ENCODE results near the gene FGD3.

Gene FGD3

GRCh38 chr9:93052791-93053540, 105.6 kb downstream of the FGD3 start:
- DNase-seq (ENCODE audit: low read depth), result no peak

- no peak for DNase-seq (ENCODE audit: low read depth)
These were observed 106.5 kb downstream of the FGD3 start for GRCh38 chr9:93053781-93054331.

GRCh38 chr9:93054758-93055704, 107.7 kb downstream of the FGD3 start:
- DNase-seq (ENCODE audit: low read depth), result no peak

- no peak for DNase-seq (ENCODE audit: low read depth)
These were observed 109.8 kb downstream of the FGD3 start for GRCh38 chr9:93057042-93057702.

GRCh38 chr9:93057703-93058354, 110.5 kb downstream of the FGD3 start:
- DNase-seq (ENCODE audit: low read depth), result no peak

- DNase-seq (ENCODE audit: low read depth), result peak; percentile 58
These were observed 111.2 kb downstream of the FGD3 start, which contains the start of gene SUSD3 for GRCh38 chr9:93058355-93059010. SUSD3 (plus strand) TSS chr9:93058701; CDS start chr9:93058743, 42 bp downstream.

- no peak for DNase-seq (ENCODE audit: low read depth)
These were observed 111.8 kb downstream of the FGD3 start for GRCh38 chr9:93059011-93059714.

- no peak for DNase-seq (ENCODE audit: low read depth)
These were observed 112.6 kb downstream of the FGD3 start for GRCh38 chr9:93059715-93060578.

- no peak for DNase-seq (ENCODE audit: low read depth)
These were observed 113.5 kb downstream of the FGD3 start for GRCh38 chr9:93060746-93061259.

GRCh38 chr9:93061260-93061751, 114.0 kb downstream of the FGD3 start:
- DNase-seq (ENCODE audit: low read depth), result no peak

- no peak for DNase-seq (ENCODE audit: low read depth)
These were observed 114.8 kb downstream of the FGD3 start for GRCh38 chr9:93061791-93062763.

- peak; percentile 85 for DNase-seq (ENCODE audit: low read depth)
These were observed 117.2 kb downstream of the FGD3 start for GRCh38 chr9:93064392-93065134.

GRCh38 chr9:93065135-93065720, 117.9 kb downstream of the FGD3 start:
- DNase-seq (ENCODE audit: low read depth), result no peak

- DNase-seq (ENCODE audit: low read depth), result no peak
These were observed 119.8 kb downstream of the FGD3 start for GRCh38 chr9:93066978-93067603.

GRCh38 chr9:93068956-93069355, 121.6 kb downstream of the FGD3 start:
- no peak for DNase-seq (ENCODE audit: low read depth)

GRCh38 chr9:93071464-93071863, 124.1 kb downstream of the FGD3 start:
- DNase-seq (ENCODE audit: low read depth), result no peak
